GM21723 (cell line): ENCODE results near the gene RESP18.

Source experiments
- ATAC-seq: cut with Tn5 transposase; IDR thresholded peaks from one replicate; pipeline ENCODE4 v1.9.1; 2021; ENCODE audit warnings: mild to moderate bottlenecking, moderate library complexity; ENCODE audit not compliant: unreplicated experiment

Gene RESP18

DNA sequence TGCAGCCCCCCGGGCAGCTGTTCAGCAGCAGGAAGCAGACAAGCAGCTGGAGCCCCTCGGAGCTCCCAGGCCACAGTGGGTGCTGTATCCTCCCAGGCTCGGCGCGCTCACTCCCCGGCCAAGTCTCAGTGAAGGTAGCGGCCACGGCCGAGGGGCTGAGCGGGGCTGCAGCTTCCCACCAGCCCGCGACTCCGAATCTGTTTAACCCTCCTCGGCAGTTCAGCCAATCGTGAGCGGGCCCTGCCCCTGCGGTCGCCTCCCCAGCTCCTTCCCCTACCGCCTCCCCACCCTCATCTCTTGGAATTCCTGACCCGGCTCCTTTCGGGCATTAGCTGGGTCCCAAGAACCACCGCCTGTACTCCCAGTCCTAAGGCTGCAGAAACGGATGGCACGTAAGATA is at the start of gene RESP18:
TSS of gene RESP18 (minus strand) at position 203 of the 400 bp plus-strand sequence.
- ATAC-seq, result no peak

DNA sequence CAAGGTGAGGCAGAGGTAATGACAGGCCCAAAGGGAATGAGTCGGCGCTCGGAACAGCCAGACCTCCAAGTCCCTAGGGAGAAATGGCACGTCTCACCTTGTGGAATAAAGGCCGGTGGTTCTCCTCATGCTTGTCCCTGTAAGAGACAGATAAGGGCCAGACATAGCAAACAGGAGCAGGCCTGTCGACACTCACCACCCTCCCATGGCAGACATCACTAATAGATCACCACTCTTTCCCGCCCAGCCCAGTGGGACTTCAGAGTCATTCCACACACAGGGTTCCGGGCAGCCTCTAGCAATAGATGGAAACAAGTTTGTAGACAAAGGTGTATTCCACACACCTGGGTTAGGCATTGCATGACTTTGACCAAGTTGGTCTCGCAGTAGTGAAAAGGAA is 48.9 kb upstream of the RESP18 start:
- ATAC-seq, result no peak

DNA sequence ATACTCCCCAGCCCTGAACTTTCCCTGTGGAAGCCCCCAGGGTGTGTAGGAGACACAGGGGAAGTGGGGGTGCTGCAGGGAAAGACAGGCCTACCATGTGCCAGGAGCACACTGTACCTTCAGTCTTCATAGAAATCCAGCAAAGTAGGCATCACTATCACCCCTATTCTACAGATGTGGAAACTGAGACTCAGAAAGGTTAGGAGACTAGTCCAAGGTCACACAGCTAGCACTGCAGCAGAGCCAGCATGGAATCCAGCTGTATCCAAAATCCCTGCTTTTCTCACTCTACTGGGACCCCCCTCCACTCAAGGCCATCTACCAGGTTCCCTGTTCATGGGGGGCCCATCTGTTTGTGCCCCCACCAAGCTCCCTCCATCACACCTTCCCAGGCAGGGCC is 48.4 kb upstream of the RESP18 start:
- ATAC-seq, result no peak

DNA sequence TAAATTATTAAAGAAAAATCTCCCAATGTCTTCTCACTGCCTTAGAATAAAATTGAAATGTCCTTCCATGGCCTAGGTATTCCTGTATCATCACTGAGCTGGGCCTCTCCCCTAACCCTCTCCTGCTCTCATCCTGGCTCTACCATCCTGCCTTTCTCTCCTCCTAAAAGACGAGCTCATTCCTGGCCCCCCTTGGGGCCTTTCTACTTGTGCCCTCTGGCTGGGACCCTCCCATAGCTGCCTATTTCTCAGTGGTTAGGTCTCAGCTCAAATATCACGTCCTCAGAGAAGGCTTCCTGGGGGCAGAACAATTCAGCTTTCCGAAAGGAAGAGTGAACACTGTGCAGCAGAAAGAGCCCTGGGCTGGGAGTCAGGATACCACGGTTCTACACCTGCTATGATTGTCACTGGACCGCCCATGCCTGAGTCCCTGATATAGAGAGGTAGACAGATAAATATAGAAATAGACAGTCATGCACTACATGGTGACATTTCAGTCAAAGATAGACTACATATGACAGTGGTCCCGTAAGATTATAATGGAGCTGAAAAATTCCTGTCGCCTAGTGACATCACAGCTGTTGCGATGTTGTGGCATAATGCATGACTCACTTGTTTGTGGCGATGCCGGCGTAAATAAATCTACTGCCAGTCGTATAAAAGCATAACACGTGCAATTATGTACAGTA is 45.8 kb upstream of the RESP18 start:
- ATAC-seq, result no peak

DNA sequence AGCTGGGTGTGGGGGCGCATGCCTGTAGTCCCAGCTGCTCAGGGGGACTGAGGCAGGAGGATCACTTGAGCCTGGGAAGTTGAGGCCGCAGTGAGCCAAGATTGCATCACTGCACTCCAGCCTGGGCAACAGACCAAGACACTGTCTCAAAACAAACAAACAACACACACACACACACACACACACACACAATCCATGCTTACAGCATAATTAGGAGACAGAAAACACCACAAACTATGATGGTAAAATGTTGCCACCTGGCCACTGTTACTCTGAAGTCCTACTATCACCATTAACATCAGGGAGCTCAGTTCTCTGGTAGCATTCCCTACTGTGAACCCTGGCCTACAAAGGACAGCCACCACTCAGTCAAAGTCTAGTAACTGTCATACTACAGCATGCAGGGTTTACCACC is 36.9 kb upstream of the RESP18 start:
- ATAC-seq, result no peak

DNA sequence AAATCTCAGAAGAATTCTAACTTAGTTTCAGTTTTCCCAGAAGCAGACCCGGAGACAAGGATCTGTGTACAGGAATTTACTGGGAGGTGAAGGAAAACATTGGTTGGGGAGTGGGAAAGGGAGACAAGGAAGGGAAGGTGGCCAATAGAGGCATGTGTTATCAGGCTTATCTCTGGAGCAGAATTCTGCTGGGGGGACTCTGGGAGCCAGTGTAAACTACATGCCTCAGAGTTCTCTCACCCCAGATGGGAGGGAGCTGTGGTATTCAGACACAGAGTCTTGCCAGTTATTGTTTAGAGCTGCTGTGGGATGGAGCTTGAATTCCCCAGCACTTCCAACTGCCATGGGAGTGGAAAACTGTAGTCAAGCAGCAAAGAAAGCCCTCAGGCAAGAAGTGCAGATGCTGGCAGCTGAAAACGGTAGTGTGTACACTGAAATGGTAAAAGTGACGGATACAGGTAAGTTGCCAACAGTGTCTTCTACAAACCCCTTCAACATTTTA is 36.2 kb upstream of the RESP18 start:
- no peak for ATAC-seq

DNA sequence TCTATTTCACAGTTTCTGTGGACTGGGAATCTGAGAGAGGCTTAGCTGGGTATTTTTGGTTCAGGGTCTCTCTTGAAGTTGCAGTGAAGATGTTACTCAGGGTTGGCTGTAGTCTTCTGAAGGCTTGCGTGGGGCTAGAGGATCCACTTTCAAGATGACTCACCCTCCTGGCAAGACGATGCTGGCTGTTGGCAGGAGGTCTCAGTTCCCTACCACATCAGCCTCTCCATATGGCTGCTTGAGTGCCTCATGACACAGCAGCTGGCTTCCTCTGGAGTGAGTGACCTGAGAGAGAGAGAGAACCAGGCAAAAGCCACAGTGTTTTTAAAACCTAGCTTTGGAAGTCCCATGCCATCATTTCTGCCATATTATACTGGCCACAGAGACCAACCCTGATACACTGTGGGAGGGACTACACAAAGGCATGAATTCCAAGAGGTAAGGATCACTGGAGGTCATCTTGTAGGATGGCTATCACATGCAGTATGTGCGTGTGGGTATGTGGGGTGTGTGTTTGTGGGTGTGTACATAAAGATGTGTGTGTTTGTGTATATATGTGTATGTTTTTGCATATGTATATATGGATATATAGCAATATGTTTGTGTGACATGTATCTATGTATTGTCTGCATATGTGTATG is 30.1 kb upstream of the RESP18 start:
- ATAC-seq, result peak; percentile 85

DNA sequence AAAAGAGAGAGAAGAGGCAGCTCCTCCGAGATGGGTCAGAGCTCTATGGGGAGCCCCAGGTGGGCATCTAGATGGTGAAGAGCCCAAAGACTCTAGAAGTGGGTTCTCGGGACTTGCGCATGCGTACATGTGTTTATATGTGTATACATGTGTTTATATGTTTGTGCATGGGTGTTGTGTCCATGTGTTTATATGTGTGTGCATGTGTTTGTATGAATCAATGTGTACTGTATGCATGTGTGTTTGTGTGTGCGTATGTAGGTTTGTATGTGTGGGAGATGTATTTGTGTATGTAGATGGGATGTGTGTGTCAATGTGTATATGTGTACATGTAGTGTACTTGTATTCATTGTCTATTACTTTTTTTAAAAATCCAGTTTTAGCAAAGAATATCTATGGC is 29.5 kb upstream of the RESP18 start:
- no peak for ATAC-seq

DNA sequence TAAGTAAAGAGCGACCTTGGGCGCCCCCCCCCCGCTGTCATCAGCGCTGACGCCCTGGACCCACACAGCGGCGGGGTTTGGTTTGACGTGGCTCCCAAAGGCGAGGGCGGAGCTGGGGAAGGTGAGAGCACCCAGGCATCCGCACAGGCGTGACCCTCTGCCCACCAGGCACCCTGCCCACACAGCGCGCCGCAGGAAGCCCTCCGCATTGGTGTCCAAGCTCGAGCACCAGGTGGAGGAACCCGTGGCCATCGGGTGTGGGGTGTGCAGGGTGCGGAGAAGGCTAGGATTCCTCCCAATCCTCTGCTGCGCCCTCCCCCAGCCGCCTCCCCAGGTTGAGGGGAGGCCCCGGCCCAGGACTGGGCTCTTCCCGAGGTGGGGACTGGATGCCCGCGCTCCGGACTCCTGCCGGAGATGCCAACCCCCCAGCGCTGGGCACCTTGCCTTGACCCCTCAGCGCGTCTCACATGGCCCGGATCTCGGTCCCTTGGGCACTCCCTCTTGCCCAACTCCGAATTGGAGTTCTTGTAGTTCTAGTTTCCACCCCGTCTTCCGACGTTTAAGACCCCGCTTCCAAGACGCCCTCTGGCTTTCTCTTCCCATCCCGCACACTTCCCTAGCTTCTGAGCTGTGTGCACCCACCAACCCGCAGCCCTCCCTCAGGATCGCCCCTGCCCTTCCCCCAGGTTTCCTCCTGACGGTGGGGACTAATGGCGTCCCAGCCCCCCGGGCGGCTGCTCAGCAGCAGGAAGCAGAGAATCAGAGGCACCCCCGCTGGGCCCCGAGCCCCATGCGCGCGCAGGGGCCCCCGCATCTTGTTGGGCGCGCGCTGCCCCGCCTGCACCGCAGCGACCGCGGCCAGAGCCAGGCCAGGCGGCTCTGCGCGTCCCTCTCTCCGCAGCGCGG is 25.9 kb upstream of the RESP18 start:
- no peak for ATAC-seq

DNA sequence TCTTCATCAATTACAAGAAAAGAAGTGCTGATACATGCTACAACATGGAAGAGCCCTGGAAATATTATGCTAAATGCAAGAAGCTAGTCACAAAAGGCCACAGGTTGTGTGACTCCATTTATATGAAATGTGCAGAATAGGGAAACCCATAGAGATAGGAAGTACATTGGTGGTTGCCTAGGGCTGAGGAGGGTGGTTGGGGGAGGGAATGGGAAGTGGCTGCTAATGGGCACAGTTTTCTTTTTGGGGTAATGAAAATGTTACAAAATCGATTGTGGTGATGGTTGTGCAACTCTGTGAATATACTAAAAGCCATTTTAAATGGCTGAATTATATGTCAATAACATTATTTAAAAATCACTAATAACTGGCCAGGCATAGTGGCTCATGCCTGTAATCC is 24.3 kb upstream of the RESP18 start:
- no peak for ATAC-seq

DNA sequence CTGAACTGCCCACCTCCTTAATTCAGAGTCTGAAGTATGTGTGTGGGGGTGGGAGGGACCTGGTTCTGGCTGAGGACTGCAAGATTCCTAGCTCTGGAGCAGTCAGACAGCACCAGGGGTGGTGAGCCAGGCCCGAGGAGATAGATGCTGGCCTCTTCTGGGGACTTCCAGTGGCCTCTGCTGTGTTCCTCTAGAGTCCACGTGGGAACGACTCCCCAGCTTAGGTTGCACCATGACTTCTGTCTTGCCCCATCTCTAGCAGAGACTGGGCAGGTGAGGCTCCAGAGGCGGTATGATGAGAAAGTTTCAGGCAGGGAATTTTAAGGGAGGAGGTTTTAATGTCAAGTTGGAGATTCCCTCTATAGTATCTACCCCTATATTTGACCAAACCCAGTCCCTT is 22.0 kb upstream of the RESP18 start:
- ATAC-seq, result no peak

DNA sequence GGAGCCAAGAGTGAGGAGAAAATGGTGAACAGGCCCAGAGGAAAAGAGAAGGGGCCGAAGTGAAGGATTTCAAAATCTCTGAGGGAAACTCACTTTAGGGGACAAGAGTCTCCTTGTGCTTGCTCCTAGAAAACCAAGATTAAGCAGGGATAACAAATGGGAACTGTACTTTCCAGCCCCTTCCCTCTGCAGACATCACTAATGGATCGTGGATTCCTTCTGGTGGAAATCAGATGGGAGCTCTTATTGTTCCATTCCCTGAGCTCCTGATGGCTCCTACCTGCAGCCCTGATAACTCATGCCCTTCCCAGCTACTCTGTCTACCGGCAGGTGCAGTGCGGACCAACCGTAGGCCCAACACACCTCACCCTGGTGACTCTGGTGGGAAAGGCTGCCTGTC is 20.6 kb upstream of the RESP18 start:
- ATAC-seq, result no peak

DNA sequence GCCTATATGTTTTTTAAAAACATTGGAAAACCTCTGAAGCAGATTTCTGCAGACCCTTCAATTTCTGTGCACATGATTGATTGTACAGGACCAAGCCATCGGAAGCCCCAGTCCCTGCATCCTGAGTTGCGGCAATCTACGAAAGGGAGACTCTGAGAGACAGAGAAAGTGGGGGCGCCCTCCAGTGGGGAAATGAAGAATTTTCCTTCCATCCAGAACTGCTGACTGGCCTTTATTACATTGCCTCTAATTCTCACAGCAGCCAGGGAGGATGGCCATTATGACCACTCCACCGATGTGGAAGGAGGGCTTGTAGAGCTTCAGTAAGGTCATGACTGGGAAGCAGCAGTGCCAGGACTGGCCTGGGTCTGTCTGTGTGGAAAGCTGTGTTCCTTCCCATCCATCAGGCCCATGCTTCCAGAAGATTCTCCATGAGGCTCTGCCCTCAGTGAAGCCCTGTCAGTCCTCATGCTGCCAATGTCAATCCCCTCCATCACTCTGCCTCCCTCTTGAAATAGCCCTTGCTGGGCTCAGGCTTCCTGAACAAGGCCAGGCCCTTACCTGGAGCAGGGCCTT is 20.0 kb upstream of the RESP18 start:
- no peak for ATAC-seq

DNA sequence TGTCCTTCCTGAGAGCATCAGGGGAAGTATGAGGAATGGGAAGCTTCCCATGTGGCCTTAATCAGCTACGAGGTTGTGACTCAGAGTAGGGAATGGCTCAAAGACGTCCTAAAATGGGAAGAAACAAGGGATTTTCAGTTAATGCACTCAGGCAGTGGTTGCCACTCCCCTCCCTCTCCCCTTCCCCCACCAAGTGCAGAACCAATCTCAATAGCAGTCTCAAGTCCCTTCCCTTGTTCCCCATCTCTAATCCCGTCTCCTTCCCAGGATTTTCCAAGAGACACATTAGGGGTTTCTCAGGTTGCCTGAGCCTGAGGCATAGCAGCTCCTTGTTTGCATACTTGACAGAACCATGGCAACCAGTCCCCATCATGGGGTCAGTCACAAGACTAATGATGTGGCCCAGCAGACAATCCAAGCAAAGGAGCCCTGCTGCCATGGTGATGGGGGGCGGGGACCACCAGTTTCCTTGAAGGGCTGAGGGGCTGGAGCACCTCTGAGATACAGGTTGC is 18.2 kb upstream of the RESP18 start:
- ATAC-seq, result no peak

DNA sequence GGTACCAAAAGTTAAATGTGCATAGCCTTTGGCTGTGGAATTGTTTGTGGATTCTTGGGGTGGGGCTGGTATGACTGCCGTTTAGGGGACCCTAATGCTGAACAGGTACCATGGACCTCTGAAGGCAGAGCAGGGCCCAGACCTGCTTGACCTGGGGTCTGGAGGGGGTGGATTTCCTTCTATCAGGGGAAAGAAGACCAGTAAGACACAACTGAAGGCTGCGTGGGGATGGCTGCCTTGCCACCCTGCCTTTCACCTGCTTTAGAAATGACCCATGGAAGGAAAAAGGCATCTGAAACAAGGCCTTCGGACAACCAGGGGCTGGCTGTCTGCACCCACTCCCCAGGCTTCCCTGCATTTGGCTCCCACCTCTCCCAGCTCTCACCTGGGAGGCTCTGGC is 17.7 kb upstream of the RESP18 start:
- no peak for ATAC-seq

DNA sequence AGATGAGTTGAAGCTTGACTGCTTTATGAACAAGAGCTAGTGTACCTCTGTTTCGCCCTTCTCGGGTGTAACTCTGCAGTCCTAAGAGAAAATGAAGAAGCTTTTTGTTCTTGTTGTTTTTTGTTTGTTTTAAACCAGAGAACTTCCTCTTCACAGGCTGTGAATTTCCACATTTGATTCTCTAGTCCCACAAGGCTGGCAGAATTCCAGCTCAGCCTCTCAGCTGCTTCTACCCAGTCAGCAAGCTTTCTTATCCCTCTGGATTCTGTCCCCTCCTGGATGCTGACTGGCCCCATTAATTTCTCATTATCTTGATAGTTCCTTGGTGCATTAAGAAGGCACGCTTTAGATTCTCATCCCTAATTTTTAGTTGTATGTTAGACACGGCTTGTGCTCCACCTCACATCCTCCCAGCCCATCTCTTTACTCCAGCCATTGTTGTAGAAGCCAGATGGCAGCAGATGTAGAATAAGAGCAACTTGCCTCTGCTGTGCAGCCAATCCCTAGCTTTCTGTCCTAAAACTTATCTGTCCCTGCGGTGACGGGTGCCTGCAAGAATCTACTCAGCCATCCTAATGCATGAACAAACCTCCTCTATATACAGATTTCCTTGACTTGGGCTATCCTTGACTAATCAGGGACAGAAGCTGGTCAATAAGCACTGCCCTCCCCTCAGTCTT is 12.3 kb upstream of the RESP18 start:
- ATAC-seq, result no peak

DNA sequence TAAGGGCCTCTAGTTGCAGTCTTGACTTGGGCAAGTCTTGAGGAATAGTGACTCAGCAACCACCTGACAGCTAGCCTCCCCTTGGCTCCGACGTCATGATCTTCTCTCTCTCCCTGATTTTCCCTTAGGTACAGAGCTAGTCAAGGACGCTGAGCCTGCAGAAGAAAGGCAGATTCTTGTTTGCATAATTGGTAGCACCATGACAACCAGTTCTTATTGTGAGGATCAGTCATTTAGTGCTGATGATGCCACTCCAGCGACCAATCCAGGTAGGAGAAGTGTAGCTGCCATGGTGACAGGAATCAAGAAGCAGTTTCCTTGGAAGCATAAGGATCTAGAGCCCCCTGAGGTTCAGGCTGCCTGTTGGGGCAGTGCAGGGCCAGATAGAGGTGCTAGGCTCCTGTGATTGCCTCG is 2.8 kb upstream of the RESP18 start:
- ATAC-seq, result no peak

DNA sequence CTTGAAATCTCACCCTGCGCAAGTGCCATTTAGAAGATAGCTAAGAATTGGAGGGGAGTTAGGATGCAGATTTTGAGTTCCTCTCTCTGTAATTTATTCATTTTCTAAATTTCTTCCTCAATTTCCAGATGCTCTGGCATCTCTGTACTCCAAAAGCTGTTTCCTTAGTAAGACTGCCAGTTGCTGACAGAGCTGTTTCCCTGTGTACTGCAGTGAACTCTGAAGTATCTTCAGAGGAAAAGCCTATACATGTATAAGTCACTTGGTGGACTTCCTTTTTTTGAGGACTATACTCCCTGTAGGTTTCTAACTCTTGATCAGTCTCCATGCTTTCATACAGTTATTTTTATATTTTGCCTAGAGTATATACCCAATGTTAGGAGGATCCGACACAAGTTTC is 1.5 kb upstream of the RESP18 start:
- no peak for ATAC-seq

DNA sequence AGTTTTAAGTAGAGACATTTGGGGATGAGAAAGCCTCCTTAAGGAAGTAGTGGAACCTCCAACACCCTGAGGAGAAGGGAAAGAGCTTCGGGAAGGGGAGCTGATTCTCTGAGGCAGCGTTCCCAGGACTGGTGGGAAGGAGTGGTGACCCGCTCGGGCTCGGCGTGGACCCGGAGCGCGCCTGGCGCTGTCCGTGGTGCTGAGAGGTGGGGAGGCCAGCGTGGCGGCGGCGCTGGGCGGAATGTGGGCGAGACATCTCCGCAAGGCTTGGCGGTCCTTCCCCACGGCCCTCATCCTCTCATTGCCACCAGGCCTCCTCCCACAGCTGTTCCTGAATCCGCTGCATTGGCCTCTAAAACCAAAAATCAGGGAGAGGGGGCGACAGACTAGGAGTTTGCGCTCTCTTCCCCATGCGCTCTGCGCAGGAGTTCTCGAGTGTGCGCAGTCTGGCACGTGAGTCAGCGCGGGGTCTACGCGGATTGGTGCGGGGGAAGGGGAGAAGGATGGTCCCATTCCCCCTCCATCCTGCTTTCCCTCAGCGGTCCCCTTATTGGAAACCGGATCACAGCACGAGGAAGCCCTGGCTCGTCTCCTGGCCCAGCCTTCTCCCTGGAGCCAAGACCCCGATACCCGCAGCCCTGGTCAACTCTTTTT is 857 bp downstream of the RESP18 start:
- no peak for ATAC-seq

DNA sequence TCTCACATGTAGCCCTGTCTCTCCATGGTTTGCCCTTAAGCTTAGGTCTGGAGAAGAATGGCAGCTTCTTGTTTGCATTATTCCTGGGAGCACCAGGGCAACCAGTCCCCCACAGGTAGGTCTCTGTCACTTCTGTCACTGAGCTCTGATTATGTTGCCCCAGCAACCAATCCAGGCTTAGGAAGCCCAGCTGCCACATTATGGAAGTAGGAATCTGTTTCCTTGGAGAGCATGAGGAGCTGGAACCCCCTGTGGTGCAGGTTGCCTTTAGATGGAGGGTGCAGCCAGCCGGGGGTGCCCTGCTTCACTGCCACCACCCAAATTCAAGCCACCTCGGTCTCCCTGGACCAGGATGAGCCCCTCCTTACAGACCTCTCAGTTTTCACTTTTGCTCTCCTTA is 4.8 kb downstream of the RESP18 start:
- ATAC-seq, result no peak
